SH-SY5Y (cell line): Measurements from ENCODE around the gene YIPF5.

Experiments
- GATA2 ChIP-seq: IDR thresholded peaks from 2 replicates; pipeline ENCODE4 v1.6.1; 2011; ENCODE audit warnings: mild to moderate bottlenecking, low read depth, low read length
- GATA3 ChIP-seq: IDR thresholded peaks from 2 replicates; pipeline ENCODE4 v1.6.1; 2011; ENCODE audit warnings: low read depth, mild to moderate bottlenecking, low read length, moderate library complexity

- TF ChIP-seq GATA2 (peak; percentile 54), GATA3 (no peak)
These were observed 17.3 kb upstream of the YIPF5 start for GRCh38 chr5:144187699-144188294.
